GM06990 (cell line): ENCODE measurements around the gene KCNK5.

Experiments used
- DNase-seq: peaks from one replicate; pipeline ENCODE4 v3.0.0-alpha.2; 2011; ENCODE audit not compliant: insufficient read length; ENCODE audit errors: extremely low read depth
- H3K27me3 ChIP-seq: replicated peaks from 2 replicates; pipeline ENCODE4 v1.6.0; 2011; ENCODE audit warnings: low read length; ENCODE audit not compliant: control insufficient read depth, insufficient read depth
- H3K36me3 ChIP-seq: 2 replicates; pipeline ENCODE4 v1.5.1; 2011; ENCODE audit warnings: low read length; ENCODE audit not compliant: control insufficient read depth, insufficient read depth
- H3K4me3 ChIP-seq: replicated peaks from 2 replicates; pipeline ENCODE4 v1.5.1; 2011; ENCODE audit warnings: low read depth, mild to moderate bottlenecking, control low read depth, low read length
- CTCF ChIP-seq: IDR thresholded peaks from 2 replicates; pipeline ENCODE4 v1.5.1; 2011; ENCODE audit warnings: low read length, control low read depth, mild to moderate bottlenecking, inconsistent platforms; ENCODE audit not compliant: insufficient read depth, poor library complexity, severe bottlenecking

The KCNK5 gene

DNA sequence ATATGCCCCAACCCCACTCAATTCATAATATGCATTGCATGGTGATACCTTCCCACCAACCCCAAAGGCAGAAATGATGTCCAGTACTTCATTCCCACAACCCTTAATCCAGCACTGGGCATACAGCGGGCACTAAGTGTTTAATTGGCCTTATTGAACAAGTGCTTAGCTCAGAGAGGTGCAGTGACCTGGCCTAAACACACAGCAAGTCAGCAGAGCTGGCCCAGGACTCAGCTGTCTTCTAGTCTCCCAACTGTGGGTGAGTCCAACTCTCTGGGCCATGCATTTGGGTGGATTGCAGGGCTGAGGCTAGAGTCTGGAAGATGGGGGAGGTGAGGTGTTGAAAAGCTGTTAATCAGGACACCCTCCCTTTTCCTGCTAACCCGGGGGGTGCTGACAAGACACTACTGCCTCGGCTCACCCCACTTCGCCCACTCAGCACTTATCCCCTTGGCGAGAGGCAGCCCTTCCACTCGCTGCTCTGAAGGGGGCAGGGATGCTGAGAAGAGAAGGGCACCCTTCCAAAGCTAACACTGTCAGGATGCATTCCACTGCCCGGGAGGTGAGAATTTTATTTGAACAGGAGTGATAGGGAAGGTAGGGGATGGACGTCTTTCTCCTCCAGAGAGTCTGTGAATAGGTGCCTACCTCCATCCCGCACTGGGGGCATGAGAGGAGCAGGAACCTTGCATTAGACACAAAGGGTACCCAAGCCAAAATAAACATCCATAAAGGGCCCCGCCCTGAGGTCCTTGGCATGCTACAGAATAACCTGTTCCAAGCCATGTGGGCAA is 14.2 kb downstream of the KCNK5 start:
- no peak for TF ChIP-seq CTCF
- no peaks in the 10 kb centered on the region for H3K36me3 ChIP-seq
- no peak overlapping the region for H3K4me3 ChIP-seq
- no peak for DNase-seq
- H3K27me3 ChIP-seq = no peaks in the 10 kb centered on the region

- H3K36me3 ChIP-seq = no peaks in the 10 kb centered on the region
- no peak for DNase-seq
- no peak for TF ChIP-seq CTCF
These were observed 15.0 kb downstream of the KCNK5 start for GRCh38 chr6:39214120-39214813.

GRCh38 chr6:39213195-39213920 is 15.9 kb downstream of the KCNK5 start:
- Histone ChIP-seq H3K4me3 (no peak overlapping the region), H3K27me3 (no peaks in the 10 kb centered on the region), H3K36me3 (no peaks in the 10 kb centered on the region)
- no peak for DNase-seq
- TF ChIP-seq CTCF = no peak

More at GRCh38 chr6:39214120-39214813, 15.0 kb downstream of the KCNK5 start:
- Histone ChIP-seq H3K27me3 (no peaks in the 10 kb centered on the region), H3K4me3 (no peak overlapping the region)

DNA sequence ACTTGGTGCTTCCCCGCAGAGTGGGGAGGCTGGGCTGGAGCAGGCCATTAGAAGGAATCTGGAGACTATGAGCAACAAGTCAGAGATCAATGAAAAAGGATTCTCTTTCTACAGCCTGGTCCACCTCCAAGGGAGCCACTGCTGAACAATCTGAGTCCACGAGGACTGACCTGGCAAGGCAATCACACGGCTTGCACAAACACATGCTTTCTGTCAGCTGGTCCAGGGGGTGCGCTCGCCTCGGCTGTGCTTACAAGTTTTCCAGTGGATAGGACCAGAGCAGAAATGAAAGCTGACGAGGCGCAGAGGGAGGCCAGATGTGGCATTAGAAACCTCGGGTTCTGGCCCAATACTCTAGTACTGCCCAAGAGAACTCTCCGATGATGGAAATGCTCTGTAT is 18.1 kb downstream of the KCNK5 start:
- Histone ChIP-seq H3K4me3 (no peak overlapping the region), H3K27me3 (no peaks in the 10 kb centered on the region), H3K36me3 (no peaks in the 10 kb centered on the region)
- DNase-seq = no peak
- no peak for TF ChIP-seq CTCF

DNA sequence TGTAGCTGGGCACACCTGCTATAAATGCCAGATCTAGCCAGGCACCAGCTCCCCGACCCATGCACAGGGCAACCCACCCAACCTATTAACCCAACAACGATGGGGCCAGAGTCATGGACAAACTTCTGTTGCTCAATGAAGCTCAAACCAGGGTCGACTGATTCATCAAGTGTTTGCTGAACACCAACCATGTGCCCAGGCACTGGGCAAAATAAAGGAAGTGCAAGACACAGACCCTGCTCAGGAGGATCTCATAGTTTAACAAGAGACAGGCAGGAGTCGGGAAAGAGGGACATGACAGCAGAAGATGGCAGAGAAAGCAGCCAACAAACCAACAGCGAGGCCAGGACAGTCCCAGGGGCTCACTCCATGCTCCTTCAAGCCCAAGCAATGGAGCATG is 18.8 kb downstream of the KCNK5 start:
- TF ChIP-seq CTCF = no peak
- H3K36me3 ChIP-seq = no peaks in the 10 kb centered on the region
- no peak for DNase-seq

More for the DNA sequence above, 18.8 kb downstream of the KCNK5 start:
- Histone ChIP-seq H3K27me3 (no peaks in the 10 kb centered on the region), H3K4me3 (no peak overlapping the region)
